H1 (cell line): ENCODE results near the gene GINS2. TPM values are rescaled to one million over a fixed set of nuclear protein-coding genes. Genes with fewer than 3 reads are reported as not detected.

Experiments used
- CTCF ChIA-PET: fragments of 300-600 bp; sonication (Branson Sonifier 250); formaldehyde crosslinking; loops from one replicate; lab custom pipeline; 2021; ENCODE audit not compliant: partially characterized antibody; lab: Charles Lee
- POLR2A ChIA-PET: fragments of 300-600 bp; sonication (Branson Sonifier 250); formaldehyde crosslinking; loops from one replicate; lab custom pipeline; 2021; ENCODE audit warnings: inconsistent platforms; ENCODE audit not compliant: partially characterized antibody; lab: Charles Lee
- DNase-seq, 2 experiments: peaks; one replicate each; pipeline versions ENCODE4 v3.0.0 to v3.0.0-alpha.2; 2010 to 2022; ENCODE audit warnings: low spot score in 2 of 2, low read depth in 1 of 2, mixed read lengths in 1 of 2
- FAIRE-seq: peaks from 2 replicates; lab custom pipeline; 2011; peaks lifted over from hg19 to GRCh38; lab: Jason Lieb, UNC
- H2AFZ ChIP-seq: 2 replicates; pipeline ENCODE4 v1.8.1; 2012; ENCODE audit warnings: low read length, inconsistent platforms
- H2AK5ac ChIP-seq: 2 replicates; pipeline ENCODE4 v1.6.1; 2013; ENCODE audit warnings: low read depth, low read length
- H2BK120ac ChIP-seq: replicated peaks from 2 replicates; pipeline ENCODE3; 2013; ENCODE audit warnings: low read depth, low read length, inconsistent platforms
- H2BK12ac ChIP-seq: 2 replicates; pipeline ENCODE4 v1.6.1; 2013; ENCODE audit warnings: low read depth, low read length
- H2BK15ac ChIP-seq: 2 replicates; pipeline ENCODE4 v1.6.1; 2013; ENCODE audit warnings: low read length
- H2BK20ac ChIP-seq: 2 replicates; pipeline ENCODE4 v1.6.1; 2013; ENCODE audit warnings: low read length
- H2BK5ac ChIP-seq: 2 replicates; pipeline ENCODE4 v1.6.1; 2013; ENCODE audit warnings: low read depth, low read length
- H3K14ac ChIP-seq: 2 replicates; pipeline ENCODE4 v1.6.1; 2013; ENCODE audit warnings: inconsistent platforms; ENCODE audit not compliant: insufficient read length
- H3K18ac ChIP-seq: 2 replicates; pipeline ENCODE4 v1.6.1; 2013; ENCODE audit warnings: low read length; ENCODE audit errors: extremely low read depth
- H3K23ac ChIP-seq: 2 replicates; pipeline ENCODE4 v1.6.1; 2013; ENCODE audit warnings: inconsistent platforms; ENCODE audit not compliant: insufficient read length
- H3K23me2 ChIP-seq: 2 replicates; pipeline ENCODE4 v1.6.1; 2013; ENCODE audit warnings: low read depth, low read length
- H3K27ac ChIP-seq: 2 replicates; pipeline ENCODE4 v1.6.1; 2011; ENCODE audit warnings: low read depth, low read length, inconsistent platforms
- H3K27me3 ChIP-seq, 4 experiments: replicated peaks in 1 of 4; 1 replicate in 1 of 4; 2 replicates in 3 of 4; pipeline versions ENCODE4 v1.6.1 to v1.8.1; 2011 to 2013; ENCODE audit warnings: low read length in 3 of 4, mild to moderate bottlenecking in 3 of 4, inconsistent platforms in 2 of 4, mixed read lengths in 2 of 4, moderate library complexity in 1 of 4; ENCODE audit not compliant: control insufficient read depth in 3 of 4, insufficient read depth in 3 of 4; ENCODE audit errors: extremely low read depth in 1 of 4
- H3K36me3 ChIP-seq, 4 experiments: 2 replicates each; pipeline versions ENCODE4 v1.6.1 to v1.8.1; 2011 to 2013; ENCODE audit warnings: mild to moderate bottlenecking in 4 of 4, low read length in 3 of 4, moderate library complexity in 2 of 4, control low read depth in 1 of 4, inconsistent platforms in 1 of 4; ENCODE audit not compliant: insufficient read depth in 4 of 4, control insufficient read depth in 2 of 4
- H3K4ac ChIP-seq: replicated peaks from 2 replicates; pipeline ENCODE3; 2013; ENCODE audit warnings: low read length, low read depth, mixed read lengths, inconsistent platforms; ENCODE audit not compliant: insufficient read length
- H3K4me1 ChIP-seq, 4 experiments: replicated peaks in 1 of 4; 1 replicate in 1 of 4; 2 replicates in 3 of 4; pipeline versions ENCODE4 v1.6.1 to v1.8.1; 2011 to 2013; ENCODE audit warnings: low read length in 3 of 4, inconsistent platforms in 2 of 4, mixed read lengths in 1 of 4; ENCODE audit not compliant: insufficient read depth in 4 of 4, control insufficient read depth in 3 of 4
- H3K4me2 ChIP-seq, 2 experiments: 2 replicates each; pipeline versions ENCODE4 v1.6.1 to v1.8.1; 2011 to 2013; ENCODE audit warnings: low read depth in 2 of 2, low read length in 2 of 2, control low read depth in 1 of 2, inconsistent platforms in 1 of 2, mild to moderate bottlenecking in 1 of 2; ENCODE audit not compliant: insufficient read depth in 1 of 2
- H3K4me3 ChIP-seq, 4 experiments: fragments of 200-600, 300-600 bp in 1 of 4; sonication (generic), shearing (Covaris generic), sonication (Bioruptor Twin) in 1 of 4; 2 replicates each; pipeline versions ENCODE4 v1.5.1 to v1.8.1; 2011 to 2016; ENCODE audit warnings: low read length in 4 of 4, low read depth in 3 of 4, control low read depth in 2 of 4, inconsistent platforms in 2 of 4, mild to moderate bottlenecking in 2 of 4, mixed read lengths in 1 of 4, moderate library complexity in 1 of 4; ENCODE audit not compliant: insufficient read depth in 2 of 4; ENCODE audit errors: extremely low read depth in 1 of 4
- H3K56ac ChIP-seq: replicated peaks from 2 replicates; pipeline ENCODE3; 2013; ENCODE audit warnings: low read depth, mild to moderate bottlenecking, mixed read lengths, low read length, inconsistent platforms; ENCODE audit not compliant: insufficient read length
- H3K79me1 ChIP-seq: 2 replicates; pipeline ENCODE4 v1.6.1; 2013; ENCODE audit warnings: low read depth, low read length, control low read depth
- H3K79me2 ChIP-seq, 2 experiments: 2 replicates each; pipeline versions ENCODE4 v1.6.1 to v1.8.1; 2012 to 2013; ENCODE audit warnings: low read length in 2 of 2, mild to moderate bottlenecking in 2 of 2, inconsistent platforms in 1 of 2; ENCODE audit not compliant: insufficient read depth in 2 of 2, control insufficient read depth in 1 of 2
- H3K9ac ChIP-seq, 4 experiments: replicated peaks in 1 of 4; 1 replicate in 1 of 4; 2 replicates in 3 of 4; pipeline versions ENCODE4 v1.6.1 to v1.8.1; 2011 to 2013; ENCODE audit warnings: low read depth in 3 of 4, low read length in 3 of 4, control low read depth in 2 of 4, mild to moderate bottlenecking in 2 of 4, moderate library complexity in 2 of 4, inconsistent platforms in 1 of 4; ENCODE audit errors: extremely low read depth in 1 of 4
- H3K9me3 ChIP-seq, 2 experiments: 2 replicates each; pipeline versions ENCODE4 v1.6.1 to v1.8.1; 2012 to 2013; ENCODE audit warnings: mild to moderate bottlenecking in 2 of 2, moderate library complexity in 2 of 2, control low read depth in 1 of 2, inconsistent platforms in 1 of 2, low read depth in 1 of 2, low read length in 1 of 2, mixed read lengths in 1 of 2; ENCODE audit not compliant: insufficient read depth in 2 of 2
- H4K20me1 ChIP-seq, 2 experiments: replicated peaks in 1 of 2; 2 replicates each; pipeline versions ENCODE3 to v1.8.1; 2011 to 2013; ENCODE audit warnings: inconsistent platforms in 2 of 2, low read length in 2 of 2, mild to moderate bottlenecking in 1 of 2; ENCODE audit not compliant: insufficient read depth in 2 of 2, control insufficient read depth in 1 of 2
- H4K5ac ChIP-seq: 2 replicates; pipeline ENCODE4 v1.6.1; 2013; ENCODE audit warnings: low read length, low read depth, mixed read lengths, inconsistent platforms; ENCODE audit not compliant: insufficient read length
- H4K8ac ChIP-seq: 2 replicates; pipeline ENCODE4 v1.8.0; 2013; ENCODE audit warnings: mild to moderate bottlenecking, moderate library complexity, low read length, inconsistent platforms; ENCODE audit not compliant: insufficient read depth; ENCODE audit errors: extremely low read depth
- H4K91ac ChIP-seq: replicated peaks from 2 replicates; pipeline ENCODE3; 2013; ENCODE audit warnings: low read length, mixed read lengths, inconsistent platforms; ENCODE audit not compliant: insufficient read length
- POLR2A ChIP-seq, 2 experiments: IDR thresholded peaks; 1 replicate in 1 of 2; 2 replicates in 1 of 2; pipeline ENCODE4 v1.6.1; 2011; ENCODE audit warnings: low read depth in 2 of 2, low read length in 2 of 2, mild to moderate bottlenecking in 2 of 2; ENCODE audit errors: control extremely low read depth in 1 of 2
- WGBS, 2 experiments: shearing (Covaris generic) in 1 of 2; methylation state at CpG; one replicate each; pipeline versions ENCODE4 v1.1.6 to v1.1.7; 2013 to 2015; ENCODE audit warnings: low lambda C conversion rate in 2 of 2, mixed read lengths in 2 of 2, inconsistent platforms in 1 of 2, low coverage in 1 of 2, missing lambda C conversion rate in 1 of 2; ENCODE audit not compliant: insufficient replicate concordance in 2 of 2, insufficient coverage in 1 of 2, insufficient read length in 1 of 2; ENCODE audit errors: extremely low coverage in 1 of 2, missing lambda C conversion rate in 1 of 2; 5-methylcytosine and 5-hydroxymethylcytosine counted together
- polyA plus RNA-seq, 7 experiments: library from polyadenylated mRNA; depleted of rRNA in 3 of 7; stranded (reverse) in 5 of 7; unstranded in 2 of 7; fragments of >200 nt in 5 of 7; fragments of 200-250 nt in 2 of 7; gene quantifications; 1 replicate in 5 of 7; 2 replicates in 1 of 7; 4 replicates in 1 of 7; pipeline versions ENCODE4 v1.2.1 to v1.2.3, GENCODE V29; 2011 to 2013; ENCODE audit warnings: missing spikeins in 2 of 7, mixed read lengths in 2 of 7
- total RNA-seq: library from RNA; stranded (reverse); fragmentation: NEBNext Ultra II Directional; extraction: Animal tissue kit (Norgen Biotek cat#: 25700); gene quantifications from 2 replicates; pipeline ENCODE4 v1.2.1, GENCODE V29; 2021
- TF ChIP-seq, protein P1 (sequence below): IDR thresholded peaks from 2 replicates; pipeline ENCODE4 v1.6.1; 2011; ENCODE audit warnings: low read depth, mild to moderate bottlenecking, low read length; ENCODE audit not compliant: insufficient read depth

GINS2 gene
- total and polyA plus RNA-seq, 2 of the 8 experiments (the other 6 are each of a cell fraction or from before 2014, with no cell fraction given) = 29.4 to 59.1 TPM

DNA sequence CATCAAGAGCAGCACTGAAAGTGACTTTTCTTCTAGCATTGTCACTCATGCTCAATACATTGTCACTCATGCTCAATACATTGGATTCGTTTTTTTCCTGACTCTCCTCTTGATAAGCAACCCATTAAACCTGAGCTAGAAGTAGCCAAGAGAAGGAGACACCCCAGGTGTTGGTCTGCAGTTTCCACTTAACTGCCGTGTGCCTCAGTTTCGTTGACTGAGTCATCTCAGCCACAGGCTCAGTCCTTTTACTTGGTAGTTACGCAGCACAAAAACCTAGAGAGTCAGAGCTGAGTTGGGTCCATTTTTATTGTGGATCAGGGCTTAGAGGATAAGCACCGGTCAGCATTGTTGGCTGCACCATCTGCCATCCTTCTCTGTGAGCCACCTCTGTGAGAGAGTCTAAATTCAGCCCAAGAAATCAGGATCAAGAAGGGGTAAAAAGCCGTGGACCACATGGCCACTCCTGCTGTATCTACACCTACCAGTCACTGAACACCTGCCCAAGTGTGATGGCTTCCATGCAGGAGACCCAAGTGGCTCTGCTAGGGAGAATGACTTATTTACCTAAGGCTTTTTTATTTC, 11.3 kb downstream of the GINS2 start:
- no peaks in the 10 kb centered on the region for H3K79me2 ChIP-seq
- no peak for FAIRE-seq
- 0 out of 3 replicates have a peak, but pooled peaks of 1 of the 2 experiments have one; percentile 11 for TF ChIP-seq POLR2A (IDR thresholded peaks at IDR 0.05; ENCODE audit: control extremely low read depth in 1 of 2, low read depth in 2 of 2, low read length in 2 of 2)
- TF ChIP-seq, protein P1, sequence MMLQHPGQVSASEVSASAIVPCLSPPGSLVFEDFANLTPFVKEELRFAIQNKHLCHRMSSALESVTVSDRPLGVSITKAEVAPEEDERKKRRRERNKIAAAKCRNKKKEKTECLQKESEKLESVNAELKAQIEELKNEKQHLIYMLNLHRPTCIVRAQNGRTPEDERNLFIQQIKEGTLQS = no peak
- no peak overlapping the region for H3K4ac ChIP-seq
- no peak overlapping the region for H3K23ac ChIP-seq
- H3K56ac ChIP-seq = no peak overlapping the region
- ChIA-PET POLR2A (interaction anchor here (0.7 to 10.5 kb wide), 7 partner anchors 9 to 46 kb away, joined by 3 to 77 read pairs (median 4); partner anchors contain the start of gene GINS2), CTCF (interaction anchor here (0.6 to 37.0 kb wide), 9 partner anchors 9 to 188 kb away, joined by 3 to 620 read pairs (median 9); no protein-coding TSS in a partner anchor)
- H4K91ac ChIP-seq = no peak overlapping the region
- H3K79me1 ChIP-seq = peaks cover 4% of the 10 kb centered on the region; the same call in 1 of the 2 replicates
- H3K18ac ChIP-seq = no peak overlapping the region
- H2BK5ac ChIP-seq = no peak overlapping the region
- peaks cover 5 to 16% of the 10 kb centered on the region in 2 experiments for H4K20me1 ChIP-seq
- no peak overlapping the region for H3K4me2 ChIP-seq
- no peak overlapping the region for H4K5ac ChIP-seq
- H2AFZ ChIP-seq = no peak overlapping the region
- H3K23me2 ChIP-seq = no peaks in the 10 kb centered on the region
- H3K4me1 ChIP-seq = no peaks in the 10 kb centered on the region
- 82% methylated on average over 6 of the region's 6 CpGs; no CpG with 5 or more reads in 1 of the 2 experiments for WGBS, 2 experiments
- H3K9ac ChIP-seq = no peak overlapping the region; a peak in 1 of 7 replicates
- H3K27me3 ChIP-seq = no peaks in the 10 kb centered on the region
- H2BK120ac ChIP-seq = no peak overlapping the region
- H3K14ac ChIP-seq = no peak overlapping the region
- H3K9me3 ChIP-seq = no peaks in the 10 kb centered on the region
- H2BK20ac ChIP-seq = no peak overlapping the region
- H2AK5ac ChIP-seq = no peak overlapping the region
- H3K27ac ChIP-seq = no peak overlapping the region
- H2BK15ac ChIP-seq = no peak overlapping the region
- no peak overlapping the region for H4K8ac ChIP-seq
- H3K4me3 ChIP-seq = no peak overlapping the region
- no peak overlapping the region for H2BK12ac ChIP-seq
- DNase-seq = no peak
- H3K36me3 ChIP-seq = peaks cover 45 to 83% (median 64%) of the 10 kb centered on the region in 4 experiments
